Panc1 (cell line): Measurements from ENCODE around the gene ALG1.
"Not testable (repeated sequence)": the region's sequence is repeated elsewhere in the genome, so short reads cannot be mapped to it uniquely, and the experiment has no call there.

Experiments
- POLR2AphosphoS5 ChIP-seq: IDR thresholded peaks from 2 replicates; pipeline ENCODE4 v1.6.1; 2012; ENCODE audit warnings: mild to moderate bottlenecking, low read depth, low read length, moderate library complexity
- REST ChIP-seq, 2 experiments: IDR thresholded peaks; 2 replicates each; pipeline ENCODE4 v1.6.1; 2011 to 2012; ENCODE audit warnings: low read depth in 2 of 2, control low read depth in 1 of 2, low read length in 1 of 2, mild to moderate bottlenecking in 1 of 2, moderate library complexity in 1 of 2; ENCODE audit not compliant: insufficient read depth in 1 of 2
- SIN3A ChIP-seq: IDR thresholded peaks from 2 replicates; pipeline ENCODE4 v1.6.1; 2012; ENCODE audit warnings: low read depth, mild to moderate bottlenecking, low read length, moderate library complexity, borderline replicate concordance; ENCODE audit not compliant: insufficient read depth
- TCF7L2 ChIP-seq: IDR thresholded peaks from 2 replicates; pipeline ENCODE4 v1.6.1; 2011; ENCODE audit warnings: mild to moderate bottlenecking, low read depth, low read length, inconsistent platforms
- TF ChIP-seq, protein P1 (sequence below): fragments of 450-650 bp; IDR thresholded peaks from 2 replicates; pipeline ENCODE4 v1.5.1; 2017; ENCODE audit warnings: mild to moderate bottlenecking

DNA sequence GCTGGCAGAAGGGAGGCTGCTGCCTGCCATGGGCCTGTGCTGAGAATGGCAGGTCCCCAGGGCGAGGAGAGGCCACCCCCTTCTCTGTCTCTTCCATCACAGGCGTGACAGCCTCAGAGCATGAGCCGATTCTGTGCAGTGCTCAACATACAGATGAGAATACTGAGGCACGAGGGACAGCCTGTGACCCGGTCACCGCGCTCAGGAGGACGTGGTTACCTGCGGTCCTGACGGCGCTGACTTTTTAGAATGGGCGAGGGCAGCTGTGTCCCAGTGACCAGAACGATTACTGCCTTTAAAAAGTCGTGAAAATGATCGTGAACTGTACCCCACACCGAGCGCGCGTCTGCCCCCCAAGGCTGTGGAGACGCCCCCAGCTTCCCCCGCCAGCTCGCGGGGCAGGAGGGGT, 25.4 kb downstream of the ALG1 start:
- TF ChIP-seq, protein P1, sequence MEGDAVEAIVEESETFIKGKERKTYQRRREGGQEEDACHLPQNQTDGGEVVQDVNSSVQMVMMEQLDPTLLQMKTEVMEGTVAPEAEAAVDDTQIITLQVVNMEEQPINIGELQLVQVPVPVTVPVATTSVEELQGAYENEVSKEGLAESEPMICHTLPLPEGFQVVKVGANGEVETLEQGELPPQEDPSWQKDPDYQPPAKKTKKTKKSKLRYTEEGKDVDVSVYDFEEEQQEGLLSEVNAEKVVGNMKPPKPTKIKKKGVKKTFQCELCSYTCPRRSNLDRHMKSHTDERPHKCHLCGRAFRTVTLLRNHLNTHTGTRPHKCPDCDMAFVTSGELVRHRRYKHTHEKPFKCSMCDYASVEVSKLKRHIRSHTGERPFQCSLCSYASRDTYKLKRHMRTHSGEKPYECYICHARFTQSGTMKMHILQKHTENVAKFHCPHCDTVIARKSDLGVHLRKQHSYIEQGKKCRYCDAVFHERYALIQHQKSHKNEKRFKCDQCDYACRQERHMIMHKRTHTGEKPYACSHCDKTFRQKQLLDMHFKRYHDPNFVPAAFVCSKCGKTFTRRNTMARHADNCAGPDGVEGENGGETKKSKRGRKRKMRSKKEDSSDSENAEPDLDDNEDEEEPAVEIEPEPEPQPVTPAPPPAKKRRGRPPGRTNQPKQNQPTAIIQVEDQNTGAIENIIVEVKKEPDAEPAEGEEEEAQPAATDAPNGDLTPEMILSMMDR = not testable (repeated sequence)
- not testable (repeated sequence) for TF ChIP-seq REST (IDR thresholded peaks at IDR 0.05; ENCODE audit: insufficient read depth in 1 of 2, low read depth in 2 of 2, low read length in 1 of 2); TCF7L2; POLR2AphosphoS5; SIN3A
